ENCODE results near the gene NPM3. TPM values are rescaled to one million over a fixed set of nuclear protein-coding genes. Genes with fewer than 3 reads are reported as not detected.
A peak's percentile ranks its signal among the peaks of the same experiment; 100 is the strongest.

NPM3 gene
- total RNA-seq, 6 experiments from 2014 or later = 4.7 to 31.8 (median 8.6) TPM

- H3K9me3 ChIP-seq = no peaks in the 10 kb centered on the region
- intact Hi-C loops (cut with DNase I) = loop anchor here (5.0 to 10.0 kb wide), 3 partner anchors 174 to 561 kb away; no protein-coding TSS in a partner anchor
- no peak for TF ChIP-seq CTCF (IDR thresholded peaks at IDR 0.05)
- DNase-seq = no peak
- no peak for ATAC-seq
- peaks cover 0 to 34% (median 9%) of the 10 kb centered on the region in 4 donors for H3K4me1 ChIP-seq
- no peak overlapping the region for H3K4me3 ChIP-seq
- H3K27me3 ChIP-seq = peaks cover 0 to 13% of the 10 kb centered on the region in 2 donors
- H3K27ac ChIP-seq = no peak overlapping the region
- H3K36me3 ChIP-seq = no peaks in the 10 kb centered on the region
- WGBS (ENCODE audit: insufficient coverage, low coverage, low lambda C conversion rate, missing lambda C conversion rate) = 11% methylated on average over 3 of the region's 74 CpGs
These were observed 7.0 kb downstream of the NPM3 start for GRCh38 chr10:101776161-101776817.

DNA sequence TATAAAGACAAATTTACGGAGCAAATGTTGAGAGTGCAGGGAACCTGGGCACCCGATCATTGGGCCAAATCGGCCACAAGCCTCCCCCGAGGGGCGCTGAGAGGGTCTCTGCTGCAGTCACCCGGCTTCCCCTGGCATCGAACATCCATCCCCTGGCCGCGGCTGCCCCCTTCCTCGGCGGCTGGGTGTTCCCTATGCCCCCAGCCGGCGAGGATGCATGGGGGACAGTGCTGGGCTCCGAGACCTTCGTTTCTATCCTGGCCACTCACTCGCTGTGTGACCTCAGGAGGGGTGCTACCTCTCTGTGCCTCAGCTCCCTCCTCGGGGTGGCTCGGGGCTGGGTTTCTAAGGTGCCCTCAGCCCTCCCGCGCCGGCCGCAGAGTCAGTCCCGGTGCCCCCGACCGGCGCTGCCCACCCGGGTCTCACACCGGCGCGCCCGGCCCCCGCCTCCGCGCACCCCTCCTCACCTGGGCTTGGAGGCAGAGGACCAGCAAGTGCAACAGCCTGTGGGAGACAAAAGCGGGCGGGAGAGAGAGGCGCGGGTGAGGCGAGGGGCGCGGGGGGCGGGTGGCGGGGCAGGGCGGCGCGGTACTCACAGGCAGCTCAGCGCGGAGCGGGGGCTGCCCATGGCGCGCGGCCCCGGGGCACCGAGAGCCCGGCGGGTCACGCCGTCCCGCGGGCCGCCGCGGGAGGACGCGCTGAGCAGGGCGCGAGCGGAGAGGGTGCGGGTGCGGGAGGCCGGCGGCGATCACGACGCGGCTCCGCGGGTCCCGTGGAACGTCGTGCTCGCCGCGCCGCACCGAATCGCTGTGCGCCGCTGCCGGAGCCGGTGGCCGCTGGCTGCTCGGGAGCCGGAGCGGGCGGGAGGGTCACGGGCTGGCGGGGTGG is 7.7 kb downstream of the NPM3 start, which contains the start of gene FGF8:
Gene FGF8 (minus strand): TSS at position 842 of the 888 bp plus-strand sequence. CDS start 214 bp downstream, at position 628.
- intact Hi-C loops (cut with DNase I) = loop anchor here (5.0 to 10.0 kb wide), 3 partner anchors 173 to 561 kb away; no protein-coding TSS in a partner anchor
- DNase-seq (no peak), ATAC-seq (no peak)
- Histone ChIP-seq H3K27ac (no peak within 1 kb of the TSS), H3K27me3 (peaks cover 0 to 13% of the 10 kb centered on the region in 2 donors), H3K4me1 (peaks cover 0 to 34% (median 9%) of the 10 kb centered on the region in 4 donors), H3K9me3 (no peaks in the 10 kb centered on the region), H3K4me3 (no peak within 1 kb of the TSS), H3K36me3 (no peaks in the 10 kb centered on the region)
- 5% methylated on average over 23 of the region's 98 CpGs for WGBS (ENCODE audit: insufficient coverage, low coverage, low lambda C conversion rate, missing lambda C conversion rate)
- TF ChIP-seq POLR2A (IDR thresholded peaks at IDR 0.05) = no peak
- no peak for TF ChIP-seq CTCF (IDR thresholded peaks at IDR 0.05)

DNA sequence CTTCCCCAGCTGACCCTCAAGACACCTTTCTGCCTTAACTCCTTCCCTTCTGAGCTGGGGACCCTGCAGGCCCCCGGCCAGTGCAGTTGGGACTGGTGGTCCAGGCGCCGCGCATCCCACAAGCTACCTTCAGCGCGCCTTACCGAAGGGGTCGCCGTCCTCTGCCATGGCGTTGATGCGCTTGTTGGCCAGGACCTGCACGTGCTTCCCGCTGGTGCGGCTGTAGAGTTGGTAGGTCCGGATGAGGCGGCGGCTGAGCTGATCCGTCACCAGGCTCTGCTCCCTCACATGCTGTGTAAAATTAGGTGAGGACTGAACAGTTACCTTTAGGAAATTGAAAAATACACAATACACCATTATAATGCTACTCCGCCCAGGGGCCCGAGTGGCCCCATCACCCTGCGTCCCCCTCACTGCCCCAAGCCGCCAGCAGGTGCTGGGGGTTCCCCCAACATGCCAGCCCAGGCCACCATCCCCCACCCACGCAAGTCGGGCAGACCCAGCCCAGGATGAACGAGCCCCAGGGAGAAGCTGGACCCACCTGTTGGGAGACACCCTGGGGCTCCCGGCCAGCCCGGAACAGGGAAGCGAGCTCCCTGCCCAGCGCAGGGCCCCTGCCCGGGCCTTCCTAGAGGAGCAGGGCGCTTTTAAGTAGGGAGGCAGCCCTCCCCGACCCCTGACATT is 8.5 kb downstream of the NPM3 start:
- WGBS (ENCODE audit: insufficient coverage, low coverage, low lambda C conversion rate, missing lambda C conversion rate) = 4% methylated on average over 16 of the region's 32 CpGs
- no peak for TF ChIP-seq CTCF (IDR thresholded peaks at IDR 0.05)
- no peak for TF ChIP-seq POLR2A (IDR thresholded peaks at IDR 0.05)
- Histone ChIP-seq H3K36me3 (no peaks in the 10 kb centered on the region), H3K4me1 (peaks cover 0 to 27% (median 6%) of the 10 kb centered on the region in 4 donors), H3K4me3 (no peak overlapping the region), H3K27me3 (peaks cover 0 to 13% of the 10 kb centered on the region in 2 donors), H3K27ac (no peak overlapping the region), H3K9me3 (no peaks in the 10 kb centered on the region)
- ATAC-seq (no peak), DNase-seq (no peak)
- intact Hi-C loops (cut with DNase I) = loop anchor here (5.0 to 10.0 kb wide), 3 partner anchors 172 to 560 kb away; no protein-coding TSS in a partner anchor

GRCh38 chr10:101773923-101774588 is 9.2 kb downstream of the NPM3 start:
- DNase-seq (no peak), ATAC-seq (peak; percentile 23 to 56 (median 50))
- no peak for TF ChIP-seq POLR2A (IDR thresholded peaks at IDR 0.05)
- intact Hi-C loops (cut with DNase I) = loop anchor here in 1 of 2 donors (10.0 kb wide), 1 partner anchor 559 kb away; no protein-coding TSS in a partner anchor
- no peak overlapping the region for H3K27ac ChIP-seq
- peaks cover 0 to 13% of the 10 kb centered on the region in 2 donors for H3K27me3 ChIP-seq
- peaks cover 0 to 20% (median 3%) of the 10 kb centered on the region in 4 donors for H3K4me1 ChIP-seq
- H3K9me3 ChIP-seq = no peaks in the 10 kb centered on the region
- H3K4me3 ChIP-seq = no peak overlapping the region
- H3K36me3 ChIP-seq = no peaks in the 10 kb centered on the region
- 6% methylated on average over 11 of the region's 13 CpGs for WGBS (ENCODE audit: insufficient coverage, low coverage, low lambda C conversion rate, missing lambda C conversion rate)
